ENCODE data around the gene KRTAP10-4.

KRTAP10-4 gene

GRCh38 chr21:44530903-44531605 is 42.5 kb upstream of the KRTAP10-4 start:
- H3K4me3 ChIP-seq (ENCODE audit: low read depth, low read length), result no peak overlapping the region
- peak; percentile 3 for DNase-seq
- H3K27me3 ChIP-seq, result peaks cover 4% of the 10 kb centered on the region; the same call in 1 of the 2 replicates
- no peaks in the 10 kb centered on the region for H3K4me1 ChIP-seq
- no peak for TF ChIP-seq CTCF (IDR thresholded peaks at IDR 0.05; ENCODE audit: low read depth, low read length)
- H3K9me3 ChIP-seq, result no peaks in the 10 kb centered on the region
- H3K36me3 ChIP-seq, result no peaks in the 10 kb centered on the region

GRCh38 chr21:44531606-44532564 is 41.6 kb upstream of the KRTAP10-4 start:
- no peak for TF ChIP-seq CTCF (IDR thresholded peaks at IDR 0.05; ENCODE audit: low read depth, low read length)
- peaks cover 4% of the 10 kb centered on the region; the same call in 1 of the 2 replicates for H3K27me3 ChIP-seq
- H3K36me3 ChIP-seq, result no peaks in the 10 kb centered on the region
- no peak overlapping the region for H3K4me3 ChIP-seq (ENCODE audit: low read depth, low read length)
- no peaks in the 10 kb centered on the region for H3K9me3 ChIP-seq
- H3K4me1 ChIP-seq, result no peaks in the 10 kb centered on the region
- peak; percentile 4 for DNase-seq

- peaks cover 6% of the 10 kb centered on the region for H3K27me3 ChIP-seq
- no peak overlapping the region for H3K4me3 ChIP-seq (ENCODE audit: low read depth, low read length)
- H3K36me3 ChIP-seq, result no peaks in the 10 kb centered on the region
- H3K9me3 ChIP-seq, result no peaks in the 10 kb centered on the region
- no peaks in the 10 kb centered on the region for H3K4me1 ChIP-seq
- peak; percentile 3 for DNase-seq
- no peak for TF ChIP-seq CTCF (IDR thresholded peaks at IDR 0.05; ENCODE audit: low read depth, low read length)
Measured at GRCh38 chr21:44532712-44533111, 40.8 kb upstream of the KRTAP10-4 start.

GRCh38 chr21:44533121-44533890 is 40.2 kb upstream of the KRTAP10-4 start:
- H3K27me3 ChIP-seq, result peaks cover 11% of the 10 kb centered on the region

More at GRCh38 chr21:44533121-44533890, 40.2 kb upstream of the KRTAP10-4 start:
- Histone ChIP-seq H3K4me1 (no peaks in the 10 kb centered on the region), H3K36me3 (no peaks in the 10 kb centered on the region), H3K4me3 (ENCODE audit: low read depth, low read length) (no peak overlapping the region), H3K9me3 (no peaks in the 10 kb centered on the region)
- no peak for TF ChIP-seq CTCF (IDR thresholded peaks at IDR 0.05; ENCODE audit: low read depth, low read length)
- peak; percentile 5 for DNase-seq
